K562 (cell line): ENCODE measurements around the gene P3H1. TPM values are rescaled to one million over a fixed set of nuclear protein-coding genes. Genes with fewer than 3 reads are reported as not detected.
"Not testable (repeated sequence)": the region's sequence is repeated elsewhere in the genome, so short reads cannot be mapped to it uniquely, and the experiment has no call there.

Source experiments
- ATAC-seq: fragments of 200-7000 bp; cut with Tn5 transposase; 3 replicates; pipeline ENCODE4 v1.9.1; 2020; ENCODE audit warnings: moderate library complexity
- BruUV-seq: library from RNA; stranded (reverse); fragments of 400-500 nt; replicated peaks from 2 replicates; lab custom pipeline; 2021; lab: Mats Ljungman, UMichigan
- CTCF ChIA-PET: fragments of 300-600 bp; formaldehyde crosslinking; extraction: SDS; loops from one replicate; lab custom pipeline; 2021; ENCODE audit warnings: low intra/inter-chr PET ratio; lab: Yijun Ruan, JAX
- POLR2A ChIA-PET: fragments of 300-600, 350-650 bp; sonication (Branson Sonifier 250); formaldehyde crosslinking; extraction: SDS; loops from one replicate; lab custom pipeline; 2021; ENCODE audit warnings: antibody characterized with exemption, inconsistent platforms; lab: Yijun Ruan, JAX
- DNase-seq, 4 experiments: peaks; one replicate each; pipeline versions ENCODE4 v3.0.0 to v3.0.0-alpha.2; 2011 to 2018; ENCODE audit warnings: low spot score in 3 of 4, mixed read lengths in 3 of 4; ENCODE audit errors: extremely low read depth in 1 of 4
- FAIRE-seq: peaks from 2 replicates; lab custom pipeline; 2011; peaks lifted over from hg19 to GRCh38; lab: Jason Lieb, UNC
- H2AFZ ChIP-seq: 2 replicates; pipeline ENCODE4 v1.6.0; 2011; ENCODE audit warnings: low read depth, low read length, control low read depth, inconsistent platforms
- H3K27ac ChIP-seq: fragments of 200-600 bp; 3 replicates; pipeline ENCODE4 v1.8.0; 2011; ENCODE audit warnings: low read depth, mild to moderate bottlenecking, control low read depth, inconsistent platforms, low read length, moderate library complexity, mixed read lengths; ENCODE audit errors: extremely low read depth
- H3K27me3 ChIP-seq, 2 experiments: fragments of 300-600 bp in 1 of 2; 2 replicates in 1 of 2; 3 replicates in 1 of 2; pipeline versions ENCODE4 v1.6.0 to v1.8.0; 2011; ENCODE audit warnings: inconsistent platforms in 2 of 2, low read length in 2 of 2, mild to moderate bottlenecking in 1 of 2, mixed read lengths in 1 of 2, moderate library complexity in 1 of 2; ENCODE audit not compliant: control insufficient read depth in 2 of 2, insufficient read depth in 2 of 2
- H3K36me3 ChIP-seq: fragments of 300-600 bp; 3 replicates; pipeline ENCODE4 v1.8.0; 2011; ENCODE audit warnings: mild to moderate bottlenecking, low read length, inconsistent platforms; ENCODE audit not compliant: control insufficient read depth, insufficient read depth
- H3K4me1 ChIP-seq, 2 experiments: fragments of 200-600 bp in 1 of 2; replicated peaks in 1 of 2; 2 replicates in 1 of 2; 3 replicates in 1 of 2; pipeline versions ENCODE4 v1.5.1 to v1.8.0; 2011; ENCODE audit warnings: inconsistent platforms in 2 of 2, low read length in 2 of 2, mild to moderate bottlenecking in 1 of 2, mixed read lengths in 1 of 2, moderate library complexity in 1 of 2; ENCODE audit not compliant: control insufficient read depth in 2 of 2, insufficient read depth in 2 of 2
- H3K4me2 ChIP-seq: 2 replicates; pipeline ENCODE4 v1.6.1; 2011; ENCODE audit warnings: low read length, control low read depth, inconsistent platforms, mixed read lengths; ENCODE audit not compliant: insufficient read depth
- H3K4me3 ChIP-seq: fragments of 200-600 bp; sonication (generic), shearing (Covaris generic); 2 replicates; pipeline ENCODE4 v1.5.1; 2016; ENCODE audit warnings: control low read depth, inconsistent platforms
- H3K79me2 ChIP-seq: fragments of 200-600 bp; 3 replicates; pipeline ENCODE4 v1.8.0; 2011; ENCODE audit warnings: low read length, inconsistent platforms; ENCODE audit not compliant: control insufficient read depth, insufficient read depth
- H3K9ac ChIP-seq, 2 experiments: 2 replicates each; pipeline versions ENCODE4 v1.6.0 to v1.6.1; 2011; ENCODE audit warnings: low read depth in 2 of 2, low read length in 2 of 2, control low read depth in 1 of 2, inconsistent platforms in 1 of 2, mild to moderate bottlenecking in 1 of 2, mixed read lengths in 1 of 2; ENCODE audit not compliant: insufficient read depth in 1 of 2
- H3K9me1 ChIP-seq: one replicate; pipeline ENCODE4 v1.6.0; 2011; ENCODE audit warnings: inconsistent platforms, mild to moderate bottlenecking, low read length, moderate library complexity; ENCODE audit not compliant: control insufficient read depth, insufficient read depth
- H3K9me3 ChIP-seq: replicated peaks from 2 replicates; pipeline ENCODE4 v1.5.1; 2011; ENCODE audit warnings: low read depth, low read length, inconsistent platforms; ENCODE audit not compliant: control insufficient read depth, insufficient read depth
- H4K20me1 ChIP-seq: replicated peaks from 2 replicates; pipeline ENCODE4 v1.6.1; 2011; ENCODE audit warnings: low read length, inconsistent platforms, mixed read lengths; ENCODE audit not compliant: control insufficient read depth, insufficient read depth
- BRD4 ChIP-seq: fragments of 200-600 bp; sonication (generic); IDR thresholded peaks from 2 replicates; pipeline ENCODE4 v1.6.1; 2017; ENCODE audit warnings: inconsistent platforms
- EGR1 ChIP-seq: fragments of 450-650 bp; conservative IDR thresholded peaks from 2 replicates; pipeline ENCODE4 v1.6.1; 2017; ENCODE audit warnings: mild to moderate bottlenecking
- POLR3A ChIP-seq: IDR thresholded peaks from 2 replicates; pipeline ENCODE4 v1.6.1; 2011; ENCODE audit warnings: borderline replicate concordance, mild to moderate bottlenecking, moderate library complexity; ENCODE audit not compliant: insufficient read length, insufficient read depth; ENCODE audit errors: extremely low read depth
- RBM15 ChIP-seq: fragments of 200-400 bp; formaldehyde crosslinking; IDR thresholded peaks from 2 replicates; pipeline ENCODE4 v1.6.1; 2018; ENCODE audit warnings: mild to moderate bottlenecking, low read length, moderate library complexity; ENCODE audit not compliant: insufficient read depth
- WGBS: fragments of 100-300 bp; shearing (Covaris generic); methylation state at CpG from one replicate; pipeline ENCODE4 v1.1.6; 2016; ENCODE audit warnings: low coverage, mixed read lengths; ENCODE audit not compliant: insufficient coverage; ENCODE audit errors: missing lambda C conversion rate; 5-methylcytosine and 5-hydroxymethylcytosine counted together
- in situ Hi-C: fragments of 300-500 bp; cut with MboI; formaldehyde crosslinking; loops from 4 replicates; pipeline ENCODE4 v1.15.0; 2018; ENCODE audit warnings: inconsistent platforms, mixed read lengths
- intact Hi-C: fragments of 100-400 bp; cut with micrococcal nuclease; formaldehyde crosslinking; loops from 2 replicates; pipeline ENCODE4 v1.14.2; 2022
- polyA plus RNA-seq, 8 experiments: library from polyadenylated mRNA; depleted of rRNA in 4 of 8; stranded (reverse) in 5 of 8; unstranded in 3 of 8; fragments of >200 nt; fragmentation: Nextera tagmentation in 2 of 8; fragmentation: Illumina TruSeq in 1 of 8; extraction: Ambion mirVana in 2 of 8; extraction: Trizol in 1 of 8; gene quantifications; 2 replicates each; pipeline versions ENCODE4 v1.2.1 to v1.2.3, GENCODE V29; 2011 to 2014; ENCODE audit warnings: inconsistent platforms in 1 of 8, missing spikeins in 1 of 8
- total RNA-seq, 7 experiments: library from RNA; depleted of rRNA in 6 of 7; stranded (reverse); fragments of >200 nt in 6 of 7; fragmentation: Illumina TruSeq in 2 of 7; extraction: Trizol in 2 of 7; gene quantifications; 2 replicates each; pipeline versions ENCODE4 v1.2.1 to v1.2.3, GENCODE V29; 2011 to 2021; ENCODE audit warnings: low replicate concordance in 1 of 7
- TF ChIP-seq, protein P1 (sequence below), 3 experiments: fragments of 200-800 bp in 1 of 3; sonication (Bioruptor generic) in 1 of 3; sonication (generic) in 1 of 3; formaldehyde crosslinking in 1 of 3; IDR thresholded peaks; 2 replicates each; pipeline versions ENCODE4 v1.6.1 to v1.8.0; 2016 to 2022; ENCODE audit warnings: mild to moderate bottlenecking in 2 of 3, missing compliant biosample characterization in 2 of 3, missing genetic modification characterization in 2 of 3, missing genetic modification reagents in 1 of 3

The P3H1 gene
- total and polyA plus RNA-seq, 9 of the 15 experiments (the other 6 are each of a cell fraction or from before 2014, with no cell fraction given): 1.7 to 81.7 (median 45.7) TPM

- ATAC-seq: no peak
- H3K9me3 ChIP-seq: no peaks in the 10 kb centered on the region
- no peak for TF ChIP-seq POLR3A
- TF ChIP-seq EGR1: peak; percentile 37; the same call in 1 of the 2 replicates
- TF ChIP-seq BRD4: no peak
- TF ChIP-seq, protein P1, sequence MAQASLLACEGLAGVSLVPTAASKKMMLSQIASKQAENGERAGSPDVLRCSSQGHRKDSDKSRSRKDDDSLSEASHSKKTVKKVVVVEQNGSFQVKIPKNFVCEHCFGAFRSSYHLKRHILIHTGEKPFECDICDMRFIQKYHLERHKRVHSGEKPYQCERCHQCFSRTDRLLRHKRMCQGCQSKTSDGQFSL (CRISPR knock-in tag; IDR thresholded peaks at IDR 0.05): no peak
- TF ChIP-seq, protein P1 (tag; IDR thresholded peaks at IDR 0.05): no peak
- TF ChIP-seq RBM15: no peak
- TF ChIP-seq, all 486 proteins: peak for 1
- Histone ChIP-seq H3K4me2 (no peak overlapping the region), H3K27me3 (no peaks in the 10 kb centered on the region), H3K27ac (no peak overlapping the region), H4K20me1 (no peaks in the 10 kb centered on the region), H3K9me1 (no peaks in the 10 kb centered on the region), H3K36me3 (no peaks in the 10 kb centered on the region), H3K4me1 (no peaks in the 10 kb centered on the region), H3K4me3 (no peak overlapping the region), H2AFZ (no peak overlapping the region), H3K9ac (no peak overlapping the region), H3K79me2 (no peaks in the 10 kb centered on the region)
- DNase-seq: no peak
- intact Hi-C loops (no loop called here), in situ Hi-C loops (no loop called here)
- 28% methylated on average over 6 of the region's 6 CpGs for WGBS
- CTCF ChIA-PET: no interaction called here
- no peak for FAIRE-seq
- no TSS peak for BruUV-seq
- POLR2A ChIA-PET: no interaction called here
Observed at GRCh38 chr1:42723511-42723910, 43.3 kb downstream of the P3H1 start.

GRCh38 chr1:42722403-42722802, 44.4 kb downstream of the P3H1 start:
- H3K9me1 ChIP-seq, POLR2A ChIA-PET, H3K9ac ChIP-seq, H3K4me1 ChIP-seq, BruUV-seq, H2AFZ ChIP-seq, H3K9me3 ChIP-seq, ATAC-seq, FAIRE-seq, H3K36me3 ChIP-seq, H3K27ac ChIP-seq, H3K27me3 ChIP-seq, DNase-seq, intact Hi-C loops, H4K20me1 ChIP-seq, H3K4me3 ChIP-seq, H3K4me2 ChIP-seq, in situ Hi-C loops, H3K79me2 ChIP-seq: not testable (repeated sequence)
- CTCF ChIA-PET: interaction anchor here (0.7 kb wide), 2 partner anchors 26 to 361 kb away, joined by 3 to 8 read pairs; no protein-coding TSS in a partner anchor
- 50% methylated on average over 1 of the region's 2 CpGs for WGBS
